ENCODE data around the gene FAM216A. TPM values are rescaled to one million over a fixed set of nuclear protein-coding genes. Genes with fewer than 3 reads are reported as not detected.
A peak's percentile ranks its signal among the peaks of the same experiment; 100 is the strongest.

The FAM216A gene
- total and polyA plus RNA-seq, 5 experiments from 2014 or later, result 9.3 to 22.3 (median 15.4) TPM

DNA sequence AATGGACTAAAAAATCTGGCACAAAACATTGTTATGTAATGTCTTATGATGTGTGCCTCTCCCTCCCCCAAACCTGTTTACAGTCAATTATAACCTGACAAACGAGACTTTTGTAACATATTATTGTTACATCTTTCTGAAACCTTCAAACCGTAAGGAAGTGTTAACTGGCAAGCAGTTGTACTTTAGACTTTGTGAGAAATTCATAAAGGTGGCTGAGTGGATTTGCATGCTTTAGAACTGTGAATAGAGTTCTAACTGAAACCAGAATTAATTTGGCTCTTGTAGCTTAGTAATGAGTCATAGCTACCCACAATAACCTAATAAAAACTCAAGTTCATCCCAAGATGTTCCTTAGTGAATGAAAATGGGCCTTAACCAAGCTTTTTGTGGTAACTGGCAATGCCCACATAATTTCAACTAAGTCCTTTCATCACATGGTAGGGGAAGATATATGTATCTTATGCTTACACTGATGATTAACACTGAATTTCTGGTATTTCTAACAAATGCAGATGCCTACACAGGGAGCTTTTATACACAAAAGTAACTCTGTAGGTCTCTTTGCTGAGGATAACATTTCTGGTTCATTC lies 63.2 kb downstream of the FAM216A start:
- POLR2A ChIA-PET, result interaction anchor here (0.6 kb wide), 1 partner anchor 82 kb away, joined by 3 read pairs; no protein-coding TSS in a partner anchor
- peak overlapping the region in 6 of 10 donors; percentile 11 to 68 (median 27) for H3K27ac Mint-ChIP-seq
- peak in 1 of 2 donors; percentile 29 for ATAC-seq
- DNase-seq, result no peak
- H3K36me3 Mint-ChIP-seq, result peaks cover 0 to 49% (median 13%) of the 10 kb centered on the region in 3 donors
- H3K27me3 Mint-ChIP-seq, result no peaks in the 10 kb centered on the region
- H3K9me3 Mint-ChIP-seq, result no peaks in the 10 kb centered on the region
- peaks cover 0 to 7% (median 7%) of the 10 kb centered on the region in 4 donors for H3K4me1 Mint-ChIP-seq
- no peak overlapping the region for H3K4me3 Mint-ChIP-seq

- H3K9me3 Mint-ChIP-seq, result no peaks in the 10 kb centered on the region
- peaks cover 0 to 7% (median 5%) of the 10 kb centered on the region in 4 donors for H3K4me1 Mint-ChIP-seq
- H3K27ac Mint-ChIP-seq, result peak overlapping the region in 3 of 10 donors; percentile 7 to 17 (median 9)
- no peaks in the 10 kb centered on the region for H3K27me3 Mint-ChIP-seq
- POLR2A ChIA-PET, result interaction anchor here (0.6 kb wide), 1 partner anchor 81 kb away, joined by 3 read pairs; no protein-coding TSS in a partner anchor
- no peak overlapping the region for H3K4me3 Mint-ChIP-seq
- no peak for DNase-seq
- peaks cover 0 to 56% (median 13%) of the 10 kb centered on the region in 3 donors for H3K36me3 Mint-ChIP-seq
- no peak for ATAC-seq
Observed at GRCh38 chr12:110532644-110533043, 64.0 kb downstream of the FAM216A start.

DNA sequence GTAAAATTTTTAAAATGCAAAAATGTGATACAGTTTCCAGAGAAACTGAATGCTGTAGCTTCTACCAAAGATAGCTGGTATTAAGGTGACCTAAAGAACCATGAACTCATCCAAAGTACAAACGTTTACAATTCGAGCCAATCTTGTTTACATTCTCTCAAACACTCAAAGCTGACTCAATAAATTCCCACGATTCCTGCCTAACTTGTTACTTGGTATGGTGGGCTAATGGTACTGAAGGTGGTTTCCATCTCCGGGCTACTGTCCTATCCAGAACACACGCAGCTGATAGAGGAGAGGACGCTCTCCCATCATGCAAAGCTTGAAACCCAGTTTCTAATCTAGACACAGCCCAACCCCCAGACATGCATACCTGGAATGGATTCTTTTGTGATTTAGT lies 65.0 kb downstream of the FAM216A start:
- POLR2A ChIA-PET, result no interaction called here
- DNase-seq, result no peak
- Mint-ChIP-seq H3K27ac (peak overlapping the region in 3 of 10 donors; percentile 15 to 67 (median 52)), H3K36me3 (peaks cover 0 to 66% (median 18%) of the 10 kb centered on the region in 3 donors), H3K4me1 (peaks cover 0 to 7% (median 5%) of the 10 kb centered on the region in 4 donors), H3K9me3 (no peaks in the 10 kb centered on the region), H3K27me3 (no peaks in the 10 kb centered on the region), H3K4me3 (no peak overlapping the region)
- ATAC-seq, result no peak

DNA sequence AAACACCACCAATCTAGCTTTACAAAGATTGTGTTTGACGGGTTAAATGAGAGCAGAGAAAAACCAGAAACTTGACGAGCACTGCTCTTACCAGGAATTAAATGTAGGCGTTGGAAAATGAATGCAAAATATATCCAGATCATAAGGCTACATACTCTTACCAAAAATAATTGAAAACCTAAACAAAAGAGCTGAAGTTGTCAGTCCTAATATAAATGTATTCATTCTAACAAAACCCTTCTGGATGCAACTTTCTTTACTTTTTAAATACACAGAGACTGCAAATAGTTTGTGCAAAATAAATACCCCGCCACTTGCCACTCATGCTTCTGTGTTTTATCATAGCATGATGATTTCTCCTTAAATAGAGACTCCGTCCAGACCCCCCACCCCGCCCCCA lies 66.2 kb downstream of the FAM216A start:
- Mint-ChIP-seq H3K4me3 (no peak overlapping the region), H3K9me3 (no peaks in the 10 kb centered on the region), H3K4me1 (peaks cover 0 to 7% (median 4%) of the 10 kb centered on the region in 4 donors), H3K27me3 (no peaks in the 10 kb centered on the region), H3K27ac (peak overlapping the region in 2 of 10 donors; percentile 43 to 51), H3K36me3 (peaks cover 4 to 73% (median 14%) of the 10 kb centered on the region in 3 donors)
- DNase-seq (no peak), ATAC-seq (no peak)
- POLR2A ChIA-PET, result no interaction called here

DNA sequence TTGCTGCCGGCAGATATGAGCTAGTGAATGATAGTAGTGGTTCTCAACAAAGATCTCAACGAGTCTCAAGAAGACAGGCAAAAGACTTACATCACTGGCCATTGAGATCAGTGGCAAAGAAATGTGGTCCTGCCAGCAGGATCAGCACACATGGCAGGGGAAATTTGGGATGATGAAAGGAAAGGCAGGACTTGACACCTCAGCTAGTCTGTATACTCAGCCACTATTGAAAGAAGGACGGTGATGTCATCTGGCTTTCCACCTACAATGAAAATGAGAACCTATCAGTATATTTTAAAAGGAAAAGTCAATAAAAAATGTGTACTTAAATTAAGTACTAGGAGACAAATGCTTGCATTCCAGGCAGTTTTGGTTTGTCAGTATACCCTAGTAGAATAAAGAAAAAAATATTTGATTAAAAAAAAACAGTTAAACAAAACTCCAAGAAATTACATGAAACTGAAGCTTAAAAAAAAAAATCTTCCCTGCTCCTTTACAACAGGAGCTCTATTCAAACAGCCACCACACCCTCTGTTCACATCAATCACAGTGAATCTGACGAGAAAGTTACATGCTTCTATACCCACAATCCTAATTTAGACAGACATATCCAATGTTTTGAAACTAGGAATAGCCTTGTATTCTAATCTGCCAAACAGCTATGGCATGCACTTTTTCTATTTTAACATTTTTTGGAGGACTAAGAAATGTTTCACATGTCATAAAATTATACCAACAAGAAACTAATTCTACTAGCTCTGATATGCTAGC lies 68.4 kb downstream of the FAM216A start:
- Mint-ChIP-seq H3K9me3 (no peaks in the 10 kb centered on the region), H3K27me3 (no peaks in the 10 kb centered on the region), H3K27ac (peak overlapping the region in 1 of 10 donors; percentile 55), H3K4me3 (no peak overlapping the region), H3K36me3 (peaks cover 4 to 78% (median 14%) of the 10 kb centered on the region in 3 donors), H3K4me1 (peaks cover 0 to 3% (median 1%) of the 10 kb centered on the region in 4 donors)
- ATAC-seq (no peak), DNase-seq (no peak)
- POLR2A ChIA-PET, result interaction anchor here (0.6 to 0.8 kb wide), 2 partner anchors 35 to 69 kb away, joined by 3 to 6 read pairs; partner anchors contain the start of genes RAD9B and VPS29

DNA sequence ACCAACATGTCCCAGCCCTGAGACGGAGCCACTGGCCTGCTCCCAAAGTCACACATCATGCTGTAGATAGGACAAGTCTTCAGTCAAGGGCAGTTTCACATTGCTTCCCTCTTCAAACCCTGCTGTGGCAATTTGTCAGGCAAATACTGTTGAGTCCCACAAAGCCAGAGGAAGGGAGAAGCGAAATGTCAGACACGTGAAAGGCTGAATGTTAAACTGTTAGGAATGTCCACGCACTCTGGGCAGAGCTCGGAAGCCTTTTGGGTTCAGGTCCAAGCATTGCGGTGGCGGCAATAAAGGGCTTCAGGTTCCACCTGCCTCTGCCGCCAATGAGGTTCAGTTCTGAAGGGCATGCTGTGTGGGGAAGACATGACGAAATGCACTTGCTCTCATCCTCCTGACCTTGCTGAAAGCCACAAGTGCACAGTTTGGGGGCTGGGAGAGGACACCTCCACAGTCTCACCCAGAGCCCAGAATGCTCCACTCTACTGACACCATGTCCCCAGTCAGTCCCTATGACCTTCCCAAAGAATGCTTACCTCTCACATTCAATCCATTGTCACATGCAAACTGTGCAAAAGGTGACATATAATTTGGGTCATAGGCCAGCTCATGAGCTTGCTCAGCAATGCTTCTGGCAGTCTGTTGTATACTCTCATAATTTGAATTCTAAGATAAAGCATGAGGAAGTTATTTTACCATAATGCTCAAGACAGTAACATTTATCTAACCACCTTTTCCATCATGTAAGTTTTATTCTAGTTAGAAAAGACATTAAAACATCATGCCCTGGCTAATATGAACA lies 69.2 kb downstream of the FAM216A start:
- H3K27me3 Mint-ChIP-seq, result no peaks in the 10 kb centered on the region
- peaks cover 0 to 5% (median 1%) of the 10 kb centered on the region in 4 donors for H3K4me1 Mint-ChIP-seq
- H3K9me3 Mint-ChIP-seq, result no peaks in the 10 kb centered on the region
- H3K36me3 Mint-ChIP-seq, result peaks cover 4 to 84% (median 14%) of the 10 kb centered on the region in 3 donors
- no peak for ATAC-seq
- peak overlapping the region in 3 of 10 donors; percentile 25 to 55 (median 35) for H3K27ac Mint-ChIP-seq
- DNase-seq, result no peak
- POLR2A ChIA-PET, result interaction anchor here (0.6 to 1.3 kb wide), 3 partner anchors 10 to 68 kb away, joined by 3 to 6 read pairs (median 4); partner anchors contain the start of genes RAD9B and VPS29
- H3K4me3 Mint-ChIP-seq, result no peak overlapping the region

DNA sequence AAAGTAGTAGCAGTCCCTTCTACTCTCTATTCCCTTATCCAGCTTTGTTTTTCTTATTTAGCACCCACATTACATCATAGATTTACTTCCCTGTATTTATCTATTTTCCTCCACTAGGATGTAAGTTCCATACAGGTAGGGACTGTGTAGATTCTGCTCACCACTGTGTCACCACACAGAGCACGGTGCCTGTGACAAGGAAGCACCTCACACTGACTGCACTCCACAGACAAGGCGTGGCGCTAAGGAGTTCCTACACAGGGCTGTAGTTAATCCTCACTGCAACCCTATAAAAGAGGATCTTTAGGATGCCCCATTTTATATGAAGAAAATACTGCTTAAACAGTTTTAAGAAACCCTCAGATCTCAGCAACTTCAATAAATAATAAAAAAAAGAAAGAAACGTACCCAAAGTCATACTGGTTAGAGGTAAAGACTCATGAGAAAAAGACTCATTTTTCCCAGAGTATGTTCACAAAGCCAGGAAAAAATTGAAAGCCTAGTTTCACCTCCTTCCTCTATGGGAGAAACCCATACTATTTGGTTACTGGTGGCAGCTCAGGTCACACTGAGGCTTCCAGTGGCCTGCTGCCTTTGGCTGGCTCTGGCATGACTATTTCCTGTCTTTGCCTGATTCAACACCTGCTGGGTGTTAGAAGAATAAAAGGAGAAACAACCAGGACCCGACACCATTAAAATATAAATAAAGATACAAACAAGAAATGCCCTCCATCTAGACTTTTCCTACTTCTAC lies 70.4 kb downstream of the FAM216A start:
- Mint-ChIP-seq H3K9me3 (no peaks in the 10 kb centered on the region), H3K4me1 (peaks cover 5 to 10% (median 5%) of the 10 kb centered on the region in 4 donors), H3K27me3 (no peaks in the 10 kb centered on the region), H3K36me3 (peaks cover 4 to 86% (median 14%) of the 10 kb centered on the region in 3 donors), H3K4me3 (no peak overlapping the region), H3K27ac (peak overlapping the region in 6 of 10 donors; percentile 11 to 53 (median 24))
- POLR2A ChIA-PET, result interaction anchor here (0.7 to 1.3 kb wide), 2 partner anchors 11 to 136 kb away, joined by 3 to 4 read pairs; no protein-coding TSS in a partner anchor
- no peak for ATAC-seq
- no peak for DNase-seq

Other genes starting within 250 kb of the FAM216A start
- gene ATP2A2, start 187.6 kb upstream of the FAM216A start, total RNA-seq, result 10 to 100 TPM; 69.3 to 75.6 TPM
- gene ATP2A2, start 187.6 kb upstream of the FAM216A start, polyA plus RNA-seq, result 1 to 10 TPM; 1.7 to 2.0 (median 1.9) TPM
- 10 to 100 TPM; 78.5 to 84.0 TPM for gene ANAPC7, start 65.1 kb upstream of the FAM216A start, total RNA-seq
- gene ANAPC7, start 65.1 kb upstream of the FAM216A start, polyA plus RNA-seq, result 10 to 100 TPM; 25.7 to 32.3 (median 30.9) TPM
- gene ARPC3, start 18.5 kb upstream of the FAM216A start, total RNA-seq, result 100 to 1,000 TPM; 213 to 243 TPM
- 100 to 1,000 TPM; 691 to 810 (median 733) TPM for gene ARPC3, start 18.5 kb upstream of the FAM216A start, polyA plus RNA-seq
- 10 to 100 TPM; 13.5 to 14.0 TPM for gene GPN3, start 588 bp upstream of the FAM216A start, total RNA-seq
- 10 to 100 TPM; 33.7 to 35.8 (median 34.4) TPM for gene GPN3, start 588 bp upstream of the FAM216A start, polyA plus RNA-seq
- 100 to 1,000 TPM; 126 to 130 TPM for gene VPS29, start 33.3 kb downstream of the FAM216A start, total RNA-seq
- 100 to 1,000 TPM; 128 to 167 (median 167) TPM for gene VPS29, start 33.3 kb downstream of the FAM216A start, polyA plus RNA-seq
- 1 to 10 TPM; 2.7 to 3.8 TPM for gene RAD9B, start 33.5 kb downstream of the FAM216A start, total RNA-seq
- gene RAD9B, start 33.5 kb downstream of the FAM216A start, polyA plus RNA-seq, result 1 to 10 TPM in 2 of 3 donors, under 1 TPM in 1; 0.89 to 1.3 (median 1.0) TPM
- 10 to 100 TPM; 34.4 to 34.8 TPM for gene PPTC7, start 114.5 kb downstream of the FAM216A start, total RNA-seq
- gene PPTC7, start 114.5 kb downstream of the FAM216A start, polyA plus RNA-seq, result 10 to 100 TPM in 1 of 3 donors, 1 to 10 TPM in 2; 7.6 to 10.2 (median 9.6) TPM
- 10 to 100 TPM; 13.4 to 16.2 TPM for gene TCTN1, start 145.3 kb downstream of the FAM216A start, total RNA-seq
- 10 to 100 TPM in 2 of 3 donors, 1 to 10 TPM in 1; 8.7 to 16.4 (median 13.6) TPM for gene TCTN1, start 145.3 kb downstream of the FAM216A start, polyA plus RNA-seq
- 10 to 100 TPM; 21.0 to 21.2 TPM for gene HVCN1, start 220.3 kb downstream of the FAM216A start, total RNA-seq
- 10 to 100 TPM; 17.3 to 24.5 (median 20.1) TPM for gene HVCN1, start 220.3 kb downstream of the FAM216A start, polyA plus RNA-seq